ENCODE data around the gene MN1.
A peak's percentile ranks its signal among the peaks of the same experiment; 100 is the strongest.

MN1 gene

DNA sequence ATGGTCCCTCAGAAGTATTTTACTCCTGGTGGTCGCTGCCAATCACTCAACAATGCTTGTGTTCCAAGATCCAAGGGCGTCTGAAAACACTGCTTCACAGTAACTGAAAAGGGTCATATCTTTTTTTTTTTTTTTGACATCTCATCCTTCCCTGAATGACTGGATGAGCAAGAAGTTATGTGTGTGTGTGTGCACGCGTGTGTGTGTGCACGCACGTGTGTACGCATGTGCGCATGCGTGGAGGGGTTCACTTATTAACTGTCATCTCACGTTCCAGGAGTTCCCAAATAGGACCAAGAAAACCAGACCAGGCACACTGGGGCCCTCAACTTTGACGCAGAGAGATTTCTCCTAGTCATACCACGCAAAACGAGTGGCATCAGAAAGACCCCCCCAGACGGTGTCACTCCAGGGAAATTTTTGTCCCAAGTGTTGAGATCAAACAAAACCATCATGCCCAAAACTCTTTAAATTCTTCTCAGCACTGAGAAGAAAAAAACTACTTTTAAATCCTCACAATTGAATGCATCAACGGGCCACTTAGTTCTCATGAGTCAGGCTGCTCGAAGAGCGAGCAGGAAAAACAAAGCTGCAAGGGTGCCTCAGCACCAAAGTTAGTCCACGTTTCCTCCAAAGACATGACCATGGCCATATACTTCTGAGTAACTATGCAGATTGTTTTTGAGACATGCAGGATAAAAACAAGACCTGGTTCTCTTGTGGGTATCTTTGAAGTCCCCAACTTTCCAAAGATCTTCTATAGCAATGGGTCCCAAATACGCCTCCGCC lies 12.9 kb downstream of the MN1 start:
- Histone ChIP-seq H2AK5ac (ENCODE audit: low read length) (no peak overlapping the region), H2BK120ac (ENCODE audit: low read depth, low read length) (no peak overlapping the region), H3K9ac (ENCODE audit: low read length) (no peak overlapping the region), H3K18ac (ENCODE audit: low read length) (no peak overlapping the region), H3K4me3 (ENCODE audit: low read length) (no peak overlapping the region), H3K4me1 (ENCODE audit: control insufficient read depth, low read depth, low read length) (peaks cover 3% of the 10 kb centered on the region), H3K23ac (ENCODE audit: low read length) (no peak overlapping the region), H2BK5ac (ENCODE audit: low read length) (no peak overlapping the region), H3K4me2 (ENCODE audit: low read length) (no peak overlapping the region), H3K27me3 (ENCODE audit: insufficient read depth, low read length, poor library complexity) (peaks cover 2% of the 10 kb centered on the region), H3K36me3 (ENCODE audit: control insufficient read depth, insufficient read depth, low read length) (no peaks in the 10 kb centered on the region), H2BK15ac (replicated peaks; ENCODE audit: low read depth) (no peak overlapping the region), H4K8ac (ENCODE audit: low read depth, low read length) (no peak overlapping the region), H3K79me2 (ENCODE audit: control insufficient read depth, insufficient read depth, low read length) (no peaks in the 10 kb centered on the region), H3K79me1 (ENCODE audit: low read length) (no peaks in the 10 kb centered on the region), H4K5ac (ENCODE audit: low read length) (no peak overlapping the region), H3K56ac (ENCODE audit: low read length) (no peak overlapping the region), H3K27ac (ENCODE audit: low read depth, low read length) (no peak overlapping the region), H3K4ac (ENCODE audit: low read depth, low read length) (no peak overlapping the region)
- no CpG with 5 or more reads among the region's 20 CpGs for WGBS (ENCODE audit: extremely low coverage, insufficient coverage, low lambda C conversion rate)
- DNase-seq: no peak

- no CpG with 5 or more reads among the region's 13 CpGs for WGBS (ENCODE audit: extremely low coverage, insufficient coverage, low lambda C conversion rate)
- peaks cover 2% of the 10 kb centered on the region for H3K27me3 ChIP-seq (ENCODE audit: insufficient read depth, low read length, poor library complexity)
- H3K27ac ChIP-seq (ENCODE audit: low read depth, low read length): no peak overlapping the region
Observed at GRCh38 chr22:27786965-27787364, 14.6 kb downstream of the MN1 start.

GRCh38 chr22:27786291-27786932 lies 15.1 kb downstream of the MN1 start:
- H3K27me3 ChIP-seq (ENCODE audit: insufficient read depth, low read length, poor library complexity): peaks cover 2% of the 10 kb centered on the region
- H3K23ac ChIP-seq (ENCODE audit: low read length): peak overlapping the region; percentile 98
- H4K8ac ChIP-seq (ENCODE audit: low read depth, low read length): no peak overlapping the region
- no peaks in the 10 kb centered on the region for H3K79me1 ChIP-seq (ENCODE audit: low read length)
- no peak overlapping the region for H3K27ac ChIP-seq (ENCODE audit: low read depth, low read length)
- H3K56ac ChIP-seq (ENCODE audit: low read length): no peak overlapping the region
- H3K4ac ChIP-seq (ENCODE audit: low read depth, low read length): peak overlapping the region; percentile 39
- no peaks in the 10 kb centered on the region for H3K79me2 ChIP-seq (ENCODE audit: control insufficient read depth, insufficient read depth, low read length)
- no peak overlapping the region for H2BK120ac ChIP-seq (ENCODE audit: low read depth, low read length)
- no peak overlapping the region for H3K4me3 ChIP-seq (ENCODE audit: low read length)
- WGBS (ENCODE audit: extremely low coverage, insufficient coverage, low lambda C conversion rate): no CpG with 5 or more reads among the region's 14 CpGs
- no peak overlapping the region for H2AK5ac ChIP-seq (ENCODE audit: low read length)
- no peaks in the 10 kb centered on the region for H3K36me3 ChIP-seq (ENCODE audit: control insufficient read depth, insufficient read depth, low read length)
- DNase-seq: no peak
- no peak overlapping the region for H3K18ac ChIP-seq (ENCODE audit: low read length)
- no peak overlapping the region for H2BK15ac ChIP-seq (replicated peaks; ENCODE audit: low read depth)
- no peak overlapping the region for H2BK5ac ChIP-seq (ENCODE audit: low read length)
- H3K9ac ChIP-seq (ENCODE audit: low read length): no peak overlapping the region
- no peak overlapping the region for H3K4me2 ChIP-seq (ENCODE audit: low read length)
- H4K5ac ChIP-seq (ENCODE audit: low read length): no peak overlapping the region
- H3K4me1 ChIP-seq (ENCODE audit: control insufficient read depth, low read depth, low read length): peaks cover 3% of the 10 kb centered on the region

More at GRCh38 chr22:27786965-27787364, 14.6 kb downstream of the MN1 start:
- Histone ChIP-seq H3K4ac (ENCODE audit: low read depth, low read length) (no peak overlapping the region), H4K5ac (ENCODE audit: low read length) (no peak overlapping the region), H3K18ac (ENCODE audit: low read length) (no peak overlapping the region), H2AK5ac (ENCODE audit: low read length) (no peak overlapping the region), H2BK120ac (ENCODE audit: low read depth, low read length) (no peak overlapping the region), H3K23ac (ENCODE audit: low read length) (no peak overlapping the region), H3K36me3 (ENCODE audit: control insufficient read depth, insufficient read depth, low read length) (no peaks in the 10 kb centered on the region), H3K4me1 (ENCODE audit: control insufficient read depth, low read depth, low read length) (peaks cover 3% of the 10 kb centered on the region), H4K8ac (ENCODE audit: low read depth, low read length) (no peak overlapping the region), H2BK5ac (ENCODE audit: low read length) (no peak overlapping the region), H3K56ac (ENCODE audit: low read length) (no peak overlapping the region), H3K79me2 (ENCODE audit: control insufficient read depth, insufficient read depth, low read length) (no peaks in the 10 kb centered on the region), H3K79me1 (ENCODE audit: low read length) (no peaks in the 10 kb centered on the region), H2BK15ac (replicated peaks; ENCODE audit: low read depth) (no peak overlapping the region), H3K4me3 (ENCODE audit: low read length) (no peak overlapping the region), H3K4me2 (ENCODE audit: low read length) (no peak overlapping the region), H3K9ac (ENCODE audit: low read length) (no peak overlapping the region)
- DNase-seq: no peak

GRCh38 chr22:27785831-27786230 lies 15.7 kb downstream of the MN1 start:
- Histone ChIP-seq H3K79me2 (ENCODE audit: control insufficient read depth, insufficient read depth, low read length) (no peaks in the 10 kb centered on the region), H2AK5ac (ENCODE audit: low read length) (no peak overlapping the region), H3K36me3 (ENCODE audit: control insufficient read depth, insufficient read depth, low read length) (no peaks in the 10 kb centered on the region), H3K4me1 (ENCODE audit: control insufficient read depth, low read depth, low read length) (no peaks in the 10 kb centered on the region), H4K5ac (ENCODE audit: low read length) (no peak overlapping the region), H3K27me3 (ENCODE audit: insufficient read depth, low read length, poor library complexity) (peaks cover 2% of the 10 kb centered on the region), H3K4me2 (ENCODE audit: low read length) (no peak overlapping the region), H3K27ac (ENCODE audit: low read depth, low read length) (no peak overlapping the region), H3K4me3 (ENCODE audit: low read length) (no peak overlapping the region), H4K8ac (ENCODE audit: low read depth, low read length) (no peak overlapping the region), H3K23ac (ENCODE audit: low read length) (no peak overlapping the region), H3K56ac (ENCODE audit: low read length) (no peak overlapping the region), H2BK5ac (ENCODE audit: low read length) (no peak overlapping the region), H3K9ac (ENCODE audit: low read length) (no peak overlapping the region), H2BK120ac (ENCODE audit: low read depth, low read length) (no peak overlapping the region), H3K18ac (ENCODE audit: low read length) (no peak overlapping the region), H3K79me1 (ENCODE audit: low read length) (no peaks in the 10 kb centered on the region), H2BK15ac (replicated peaks; ENCODE audit: low read depth) (no peak overlapping the region), H3K4ac (ENCODE audit: low read depth, low read length) (no peak overlapping the region)
- WGBS (ENCODE audit: extremely low coverage, insufficient coverage, low lambda C conversion rate): no CpG with 5 or more reads among the region's 12 CpGs
- no peak for DNase-seq

GRCh38 chr22:27784120-27784475 lies 17.5 kb downstream of the MN1 start:
- Histone ChIP-seq H3K79me1 (ENCODE audit: low read length) (no peaks in the 10 kb centered on the region), H3K27ac (ENCODE audit: low read depth, low read length) (no peak overlapping the region)
- no CpG with 5 or more reads among the region's 6 CpGs for WGBS (ENCODE audit: extremely low coverage, insufficient coverage, low lambda C conversion rate)

More at GRCh38 chr22:27784120-27784475, 17.5 kb downstream of the MN1 start:
- no peaks in the 10 kb centered on the region for H3K79me2 ChIP-seq (ENCODE audit: control insufficient read depth, insufficient read depth, low read length)
- no peak overlapping the region for H3K4ac ChIP-seq (ENCODE audit: low read depth, low read length)
- no peak overlapping the region for H3K4me2 ChIP-seq (ENCODE audit: low read length)
- H4K5ac ChIP-seq (ENCODE audit: low read length): no peak overlapping the region
- H3K9ac ChIP-seq (ENCODE audit: low read length): no peak overlapping the region
- H3K36me3 ChIP-seq (ENCODE audit: control insufficient read depth, insufficient read depth, low read length): no peaks in the 10 kb centered on the region
- peak overlapping the region; percentile 4 for H3K18ac ChIP-seq (ENCODE audit: low read length)
- H3K56ac ChIP-seq (ENCODE audit: low read length): peak overlapping the region; percentile 68
- peak overlapping the region; percentile 9 for H2BK120ac ChIP-seq (ENCODE audit: low read depth, low read length)
- no peak overlapping the region for H4K8ac ChIP-seq (ENCODE audit: low read depth, low read length)
- peaks cover 5% of the 10 kb centered on the region for H3K4me1 ChIP-seq (ENCODE audit: control insufficient read depth, low read depth, low read length)
- no peak overlapping the region for H2AK5ac ChIP-seq (ENCODE audit: low read length)
- H3K27me3 ChIP-seq (ENCODE audit: insufficient read depth, low read length, poor library complexity): no peaks in the 10 kb centered on the region
- H2BK5ac ChIP-seq (ENCODE audit: low read length): no peak overlapping the region
- H3K23ac ChIP-seq (ENCODE audit: low read length): no peak overlapping the region
- no peak overlapping the region for H3K4me3 ChIP-seq (ENCODE audit: low read length)
- no peak for DNase-seq
- H2BK15ac ChIP-seq (replicated peaks; ENCODE audit: low read depth): no peak overlapping the region
